Measurements from ENCODE around the gene RMDN2.

DNA sequence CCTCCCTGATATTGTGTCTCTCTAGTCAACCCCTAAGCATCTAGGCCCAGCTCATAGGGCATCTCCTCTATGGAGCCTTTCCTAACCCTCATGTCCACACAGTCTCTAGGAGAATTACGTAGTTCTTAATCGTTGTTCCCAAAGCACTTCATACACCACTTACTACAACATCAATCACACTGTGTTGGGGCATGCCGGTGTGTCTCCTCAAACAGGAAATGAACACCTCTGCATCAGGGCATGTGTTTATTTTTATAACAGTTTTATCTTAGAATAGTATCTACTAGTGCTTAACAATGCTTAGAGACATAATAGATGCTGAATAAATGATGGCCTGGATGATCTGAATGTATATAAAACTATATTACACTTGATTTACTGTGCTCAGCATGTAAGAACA lies 131.1 kb downstream of the RMDN2 start:
- TF ChIP-seq BDP1 (IDR thresholded peaks at IDR 0.05; ENCODE audit: insufficient read depth, insufficient read length) (no peak), RAD21 (CRISPR knock-in tag; conservative IDR thresholded peaks at IDR 0.05 in 1 of 2, IDR thresholded peaks at IDR 0.05 in 1 of 2) (no peak), MYC (IDR thresholded peaks at IDR 0.05; ENCODE audit: low read depth, low read length) (no peak), MYC (CRISPR knock-in tag; IDR thresholded peaks at IDR 0.05; ENCODE audit: borderline replicate concordance, low read depth) (no peak), L3MBTL2 (IDR thresholded peaks at IDR 0.05) (no peak)
- TF ChIP-seq, protein P1, sequence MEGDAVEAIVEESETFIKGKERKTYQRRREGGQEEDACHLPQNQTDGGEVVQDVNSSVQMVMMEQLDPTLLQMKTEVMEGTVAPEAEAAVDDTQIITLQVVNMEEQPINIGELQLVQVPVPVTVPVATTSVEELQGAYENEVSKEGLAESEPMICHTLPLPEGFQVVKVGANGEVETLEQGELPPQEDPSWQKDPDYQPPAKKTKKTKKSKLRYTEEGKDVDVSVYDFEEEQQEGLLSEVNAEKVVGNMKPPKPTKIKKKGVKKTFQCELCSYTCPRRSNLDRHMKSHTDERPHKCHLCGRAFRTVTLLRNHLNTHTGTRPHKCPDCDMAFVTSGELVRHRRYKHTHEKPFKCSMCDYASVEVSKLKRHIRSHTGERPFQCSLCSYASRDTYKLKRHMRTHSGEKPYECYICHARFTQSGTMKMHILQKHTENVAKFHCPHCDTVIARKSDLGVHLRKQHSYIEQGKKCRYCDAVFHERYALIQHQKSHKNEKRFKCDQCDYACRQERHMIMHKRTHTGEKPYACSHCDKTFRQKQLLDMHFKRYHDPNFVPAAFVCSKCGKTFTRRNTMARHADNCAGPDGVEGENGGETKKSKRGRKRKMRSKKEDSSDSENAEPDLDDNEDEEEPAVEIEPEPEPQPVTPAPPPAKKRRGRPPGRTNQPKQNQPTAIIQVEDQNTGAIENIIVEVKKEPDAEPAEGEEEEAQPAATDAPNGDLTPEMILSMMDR (IDR thresholded peaks at IDR 0.05 in 2 of 3, conservative IDR thresholded peaks at IDR 0.05 in 1 of 3; ENCODE audit: insufficient read depth in 2 of 3, low read depth in 1 of 3, low read length in 3 of 3): no peak

All from K562 (cell line).